Mesothelial cell of epicardium (in vitro differentiated cells): ENCODE data around the gene FSHR. TPM values are rescaled to one million over a fixed set of nuclear protein-coding genes. Genes with fewer than 3 reads are reported as not detected.

Source experiments
- DNase-seq, 2 experiments: peaks; one replicate each; pipeline ENCODE4 v3.0.0; 2021; ENCODE audit warnings: low spot score in 2 of 2; ENCODE audit not compliant: unreplicated experiment in 2 of 2
- H3K27ac Mint-ChIP-seq: 2 replicates; pipeline ENCODE4 v1.8.0; 2021; ENCODE audit warnings: mixed read lengths
- H3K27me3 Mint-ChIP-seq: 2 replicates; pipeline ENCODE4 v1.8.0; 2021; ENCODE audit warnings: low read depth, mixed read lengths
- H3K36me3 Mint-ChIP-seq: 2 replicates; pipeline ENCODE4 v1.8.0; 2021; ENCODE audit warnings: mixed read lengths
- H3K4me1 Mint-ChIP-seq: 2 replicates; pipeline ENCODE4 v1.8.0; 2021; ENCODE audit warnings: mixed read lengths
- H3K4me3 Mint-ChIP-seq: 2 replicates; pipeline ENCODE4 v1.8.0; 2021; ENCODE audit warnings: mild to moderate bottlenecking, moderate library complexity, mixed read lengths
- H3K9me3 Mint-ChIP-seq: 2 replicates; pipeline ENCODE4 v1.8.0; 2021; ENCODE audit warnings: mixed read lengths
- total RNA-seq: library from RNA; stranded (reverse); gene quantifications from 3 replicates; pipeline ENCODE4 v1.2.1, GENCODE V29; 2021
- TF ChIP-seq, protein P1 (sequence below): fragments of 200-600 bp; sonication (generic); IDR thresholded peaks from one replicate; pipeline ENCODE4 v1.5.0; 2021; ENCODE audit warnings: antibody characterized with exemption; ENCODE audit not compliant: unreplicated experiment

Gene FSHR
- total RNA-seq, 1 donor from 2014 or later, result not detected

DNA sequence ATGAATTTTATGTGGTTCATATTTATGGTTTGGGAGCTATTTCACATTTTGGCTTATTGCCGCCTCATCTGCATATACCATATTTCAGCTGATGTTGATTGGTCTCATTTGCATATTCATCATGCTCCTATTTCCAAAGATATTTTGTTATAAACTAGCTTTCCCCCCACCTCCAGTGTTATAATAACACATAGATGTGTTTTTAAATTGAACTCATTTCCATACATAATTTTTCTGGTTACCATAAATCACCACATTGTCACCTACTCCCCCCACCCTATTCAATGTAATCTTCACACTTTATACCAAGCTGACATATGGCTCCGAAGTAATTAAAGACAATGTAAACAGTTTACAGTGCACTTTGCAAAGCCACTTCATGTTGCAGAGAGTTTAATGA is 101.2 kb downstream of the FSHR start:
- TF ChIP-seq, protein P1, sequence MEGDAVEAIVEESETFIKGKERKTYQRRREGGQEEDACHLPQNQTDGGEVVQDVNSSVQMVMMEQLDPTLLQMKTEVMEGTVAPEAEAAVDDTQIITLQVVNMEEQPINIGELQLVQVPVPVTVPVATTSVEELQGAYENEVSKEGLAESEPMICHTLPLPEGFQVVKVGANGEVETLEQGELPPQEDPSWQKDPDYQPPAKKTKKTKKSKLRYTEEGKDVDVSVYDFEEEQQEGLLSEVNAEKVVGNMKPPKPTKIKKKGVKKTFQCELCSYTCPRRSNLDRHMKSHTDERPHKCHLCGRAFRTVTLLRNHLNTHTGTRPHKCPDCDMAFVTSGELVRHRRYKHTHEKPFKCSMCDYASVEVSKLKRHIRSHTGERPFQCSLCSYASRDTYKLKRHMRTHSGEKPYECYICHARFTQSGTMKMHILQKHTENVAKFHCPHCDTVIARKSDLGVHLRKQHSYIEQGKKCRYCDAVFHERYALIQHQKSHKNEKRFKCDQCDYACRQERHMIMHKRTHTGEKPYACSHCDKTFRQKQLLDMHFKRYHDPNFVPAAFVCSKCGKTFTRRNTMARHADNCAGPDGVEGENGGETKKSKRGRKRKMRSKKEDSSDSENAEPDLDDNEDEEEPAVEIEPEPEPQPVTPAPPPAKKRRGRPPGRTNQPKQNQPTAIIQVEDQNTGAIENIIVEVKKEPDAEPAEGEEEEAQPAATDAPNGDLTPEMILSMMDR, result no peak
- no peak overlapping the region for H3K27ac Mint-ChIP-seq
- H3K9me3 Mint-ChIP-seq, result peaks cover 24% of the 10 kb centered on the region
- no peak for DNase-seq
- H3K4me1 Mint-ChIP-seq, result no peaks in the 10 kb centered on the region
- peaks cover 1% of the 10 kb centered on the region for H3K36me3 Mint-ChIP-seq
- no peak overlapping the region for H3K4me3 Mint-ChIP-seq
- H3K27me3 Mint-ChIP-seq, result peaks cover 3% of the 10 kb centered on the region

DNA sequence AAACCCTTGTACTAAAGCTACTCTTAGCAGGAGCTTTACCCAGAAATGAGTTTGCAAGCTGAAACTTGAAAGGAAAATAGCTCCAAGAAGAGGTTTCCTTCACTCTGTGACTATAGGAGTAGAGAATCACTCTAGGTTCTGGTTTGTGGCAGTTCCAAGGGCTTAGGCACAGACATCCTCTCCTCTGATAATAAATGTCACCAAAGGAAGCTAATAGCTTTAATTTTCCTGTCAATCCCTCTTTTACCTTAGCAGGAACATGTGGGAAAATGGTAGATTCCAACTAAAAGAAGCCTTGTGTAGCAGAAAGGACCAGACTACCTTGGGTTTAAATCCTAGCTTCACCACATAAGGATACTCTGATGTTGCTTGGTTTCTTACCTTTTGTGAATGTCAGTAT is 104.0 kb downstream of the FSHR start:
- Mint-ChIP-seq H3K27ac (no peak overlapping the region), H3K4me3 (no peak overlapping the region), H3K9me3 (peaks cover 4% of the 10 kb centered on the region), H3K27me3 (peaks cover 3% of the 10 kb centered on the region), H3K4me1 (peaks cover 7% of the 10 kb centered on the region), H3K36me3 (no peaks in the 10 kb centered on the region)
- TF ChIP-seq, protein P1, result no peak
- no peak for DNase-seq

DNA sequence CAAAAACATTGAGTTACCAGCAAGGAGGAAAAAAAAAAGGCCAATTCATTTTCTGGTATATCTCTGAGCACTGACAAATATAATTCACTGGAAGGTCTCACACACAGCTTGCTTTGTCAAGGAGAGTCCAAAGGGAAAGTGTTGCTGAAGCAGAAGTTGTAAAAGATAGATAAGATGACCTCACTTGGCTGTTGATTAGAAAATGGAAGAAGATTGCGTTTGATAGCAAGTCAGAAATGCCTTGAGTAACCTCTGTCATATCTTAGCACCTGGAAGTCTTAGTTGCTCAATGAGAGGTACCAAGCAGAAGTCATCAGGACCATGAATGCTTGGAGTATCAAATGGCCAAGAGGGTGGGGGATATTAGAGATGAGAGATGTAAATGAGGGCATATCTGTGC is 105.2 kb downstream of the FSHR start:
- DNase-seq, result no peak
- no peaks in the 10 kb centered on the region for H3K36me3 Mint-ChIP-seq
- H3K4me3 Mint-ChIP-seq, result no peak overlapping the region
- peaks cover 18% of the 10 kb centered on the region for H3K4me1 Mint-ChIP-seq
- peaks cover 3% of the 10 kb centered on the region for H3K27me3 Mint-ChIP-seq
- TF ChIP-seq, protein P1, result no peak
- peaks cover 4% of the 10 kb centered on the region for H3K9me3 Mint-ChIP-seq
- no peak overlapping the region for H3K27ac Mint-ChIP-seq

DNA sequence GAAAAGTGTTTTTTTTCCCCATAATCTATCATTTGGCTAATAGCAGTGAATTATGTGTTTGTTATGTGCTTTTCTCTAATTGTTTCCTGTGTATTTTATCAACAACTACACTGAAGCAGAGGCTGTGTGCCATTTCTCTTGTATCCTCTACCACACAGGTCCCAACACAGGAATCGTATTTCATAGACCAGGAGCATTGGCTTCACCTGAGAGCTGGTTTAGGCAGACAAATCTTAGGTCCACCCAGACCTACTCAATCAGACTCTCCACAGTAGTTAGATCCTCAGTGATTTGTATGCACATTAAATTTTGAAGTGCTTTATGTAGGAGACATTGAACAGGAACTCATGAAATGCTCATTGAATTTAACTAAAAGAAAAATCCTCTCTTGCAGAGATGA is 109.2 kb downstream of the FSHR start:
- Mint-ChIP-seq H3K27ac (no peak overlapping the region), H3K27me3 (no peaks in the 10 kb centered on the region), H3K9me3 (no peaks in the 10 kb centered on the region), H3K36me3 (no peaks in the 10 kb centered on the region), H3K4me3 (no peak overlapping the region), H3K4me1 (peaks cover 26% of the 10 kb centered on the region)
- TF ChIP-seq, protein P1, result no peak
- no peak for DNase-seq

DNA sequence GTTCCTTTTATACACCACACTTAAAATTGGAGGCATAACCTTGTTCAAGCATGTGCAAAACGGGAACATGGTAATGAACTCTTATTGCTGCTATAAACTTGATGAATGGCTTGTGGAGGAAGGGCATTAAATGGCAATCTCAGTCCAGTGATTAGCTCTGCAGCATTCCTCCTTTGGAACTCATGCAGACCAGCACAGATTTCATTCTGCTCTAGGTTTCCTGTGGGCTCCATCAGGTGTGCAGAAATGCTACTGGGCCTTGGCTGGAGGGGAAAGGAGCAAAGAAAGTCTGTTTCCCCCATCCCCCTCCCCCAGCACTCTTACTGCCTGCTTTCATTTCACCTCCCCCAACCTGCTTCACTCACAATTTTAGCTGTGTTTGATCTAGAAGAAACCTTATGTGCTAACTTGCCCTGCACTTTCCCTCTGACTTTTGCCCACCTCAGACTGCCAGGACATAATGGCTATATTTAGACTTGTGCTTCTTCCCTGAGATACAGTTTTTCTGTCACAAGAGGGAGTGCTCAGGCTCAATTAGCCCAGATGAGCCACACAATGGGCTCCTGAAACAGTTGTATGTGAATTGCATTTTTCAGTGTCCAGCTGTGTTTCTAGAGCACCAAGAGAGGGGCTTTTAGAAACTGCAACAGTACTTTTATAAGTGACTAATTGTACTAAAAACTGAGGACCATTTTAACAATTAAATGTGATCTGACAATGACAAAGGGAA is 109.8 kb downstream of the FSHR start:
- no peak overlapping the region for H3K4me3 Mint-ChIP-seq
- no peaks in the 10 kb centered on the region for H3K27me3 Mint-ChIP-seq
- TF ChIP-seq, protein P1, result no peak
- peaks cover 26% of the 10 kb centered on the region for H3K4me1 Mint-ChIP-seq
- no peak overlapping the region for H3K27ac Mint-ChIP-seq
- no peak for DNase-seq
- no peaks in the 10 kb centered on the region for H3K9me3 Mint-ChIP-seq
- no peaks in the 10 kb centered on the region for H3K36me3 Mint-ChIP-seq
